ENCODE results near the gene TAF1B. TPM values are rescaled to one million over a fixed set of nuclear protein-coding genes. Genes with fewer than 3 reads are reported as not detected.
A peak's percentile ranks its signal among the peaks of the same experiment; 100 is the strongest.

Gene TAF1B
- total RNA-seq, 2 donors from 2014 or later, result 17.8 to 23.7 TPM

DNA sequence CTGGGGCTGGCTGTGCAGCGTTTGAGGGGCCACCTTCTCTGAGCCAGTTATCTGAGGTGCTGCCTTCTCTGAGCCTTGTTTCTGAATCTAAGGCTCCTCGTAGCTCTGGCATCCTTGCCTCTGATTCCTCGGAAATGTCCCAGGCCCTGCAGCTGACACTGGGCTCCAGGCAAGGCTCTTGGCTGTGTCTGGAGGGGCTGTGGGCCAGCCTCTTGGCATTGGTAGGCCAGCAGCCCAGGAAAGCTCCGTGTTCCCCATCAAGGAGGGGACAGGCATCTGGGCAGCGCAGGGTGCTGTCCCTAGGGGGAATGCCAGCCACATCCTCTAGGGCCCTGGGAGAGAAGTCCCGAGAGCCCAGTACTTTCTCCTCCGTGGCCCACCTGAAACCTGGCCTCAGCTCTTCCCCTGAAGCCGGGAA, 40.7 kb upstream of the TAF1B start:
- peaks cover 14% of the 10 kb centered on the region for H3K4me1 Mint-ChIP-seq (ENCODE audit: low read depth)
- H3K27me3 Mint-ChIP-seq (ENCODE audit: low read depth), result peaks cover 6% of the 10 kb centered on the region
- no peak overlapping the region for H3K4me3 Mint-ChIP-seq
- H3K27ac Mint-ChIP-seq, result no peak overlapping the region
- DNase-seq, result no peak
- no peaks in the 10 kb centered on the region for H3K36me3 Mint-ChIP-seq (ENCODE audit: insufficient read depth in 2 of 2)
- no peak for ATAC-seq (replicated peaks in 1 of 2)
- H3K9me3 Mint-ChIP-seq, result no peaks in the 10 kb centered on the region

DNA sequence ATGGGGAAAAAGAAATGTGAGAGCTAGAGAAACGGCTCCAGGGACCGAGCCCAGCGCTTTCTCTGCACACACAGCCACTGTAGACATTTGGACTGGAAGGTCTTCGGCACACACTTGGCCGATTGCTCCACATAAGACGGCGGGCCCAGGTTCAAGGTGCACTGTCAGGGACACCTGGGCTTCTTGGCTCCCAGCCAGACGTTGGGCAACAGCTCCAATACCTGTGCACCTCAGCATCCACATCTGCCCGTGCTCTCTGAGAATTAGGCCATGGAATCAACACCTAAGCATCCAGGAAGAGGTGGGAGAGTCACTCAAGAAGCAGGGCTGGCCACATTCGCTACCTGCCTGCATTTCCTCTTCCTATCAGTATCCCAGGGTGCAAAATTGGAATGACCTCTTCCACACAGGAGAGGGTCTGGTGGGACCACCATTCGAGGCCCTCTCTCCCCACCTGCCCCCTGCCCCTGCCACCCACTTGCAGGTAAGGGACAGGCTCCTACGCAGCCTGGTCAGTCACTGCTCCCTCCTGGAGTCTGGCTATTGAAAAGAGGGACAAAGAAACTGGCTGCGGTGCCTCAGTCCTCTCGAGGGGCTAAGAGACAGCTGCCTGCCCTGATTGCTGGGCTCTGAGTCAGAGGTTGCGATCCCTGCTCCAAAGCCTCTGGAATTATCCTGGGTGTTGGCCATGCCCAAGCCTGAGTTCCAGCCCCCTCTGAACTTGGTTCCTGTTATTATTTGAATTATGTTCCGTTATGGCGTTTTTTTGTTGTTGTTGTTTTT, 40.1 kb upstream of the TAF1B start:
- Mint-ChIP-seq H3K4me3 (no peak overlapping the region), H3K27me3 (ENCODE audit: low read depth) (peaks cover 12% of the 10 kb centered on the region), H3K4me1 (ENCODE audit: low read depth) (peaks cover 14% of the 10 kb centered on the region), H3K9me3 (no peaks in the 10 kb centered on the region), H3K27ac (no peak overlapping the region), H3K36me3 (ENCODE audit: insufficient read depth in 2 of 2) (no peaks in the 10 kb centered on the region)
- no peak for DNase-seq
- no peak for ATAC-seq (replicated peaks in 1 of 2)

DNA sequence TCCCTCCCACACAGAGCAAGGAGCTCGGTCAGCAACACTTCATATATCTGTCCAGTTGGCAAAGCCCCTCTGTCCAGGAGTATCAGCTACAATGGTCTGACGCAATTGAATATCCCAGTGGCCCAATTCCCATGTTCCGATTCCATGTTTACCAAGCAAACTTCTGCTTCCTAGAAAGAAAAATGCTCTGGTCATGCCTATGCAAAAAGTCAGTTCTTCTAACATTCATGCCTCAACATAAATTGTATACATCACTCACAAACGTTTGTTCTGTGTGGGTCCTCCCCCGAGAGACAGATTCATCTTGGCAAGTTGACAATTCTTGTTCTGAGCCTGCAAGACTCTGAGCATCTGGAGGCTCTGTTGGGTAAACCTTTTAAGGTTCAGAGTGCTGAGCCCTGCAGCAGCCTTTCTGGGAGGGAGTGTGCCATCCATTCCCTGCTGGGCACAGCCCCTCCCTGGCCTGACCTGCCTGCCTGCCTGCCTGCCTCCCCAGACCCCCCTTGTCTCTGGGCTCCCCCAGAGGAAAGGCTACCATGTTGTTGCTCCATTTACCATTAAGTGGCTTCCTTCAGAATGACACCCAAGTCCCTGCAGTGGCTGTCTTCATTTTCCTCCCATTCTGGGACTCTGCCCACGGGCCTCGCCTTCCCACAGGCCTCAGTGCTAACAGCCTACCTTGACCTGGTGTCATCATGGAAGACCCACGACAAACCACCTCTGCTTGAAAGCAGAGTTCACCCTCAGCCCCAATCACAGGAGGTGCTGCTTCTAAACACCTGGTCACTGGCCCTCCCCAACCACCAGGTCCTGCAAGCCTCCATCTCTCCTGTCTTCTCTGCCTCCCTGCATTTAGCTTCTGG, 37.6 kb upstream of the TAF1B start:
- Mint-ChIP-seq H3K4me3 (no peak overlapping the region), H3K36me3 (ENCODE audit: insufficient read depth in 2 of 2) (no peaks in the 10 kb centered on the region), H3K4me1 (ENCODE audit: low read depth) (no peaks in the 10 kb centered on the region), H3K9me3 (no peaks in the 10 kb centered on the region), H3K27me3 (ENCODE audit: low read depth) (peaks cover 12% of the 10 kb centered on the region), H3K27ac (no peak overlapping the region)
- peak in 1 of 2 donors; percentile 21 for ATAC-seq (replicated peaks in 1 of 2)
- DNase-seq, result no peak

DNA sequence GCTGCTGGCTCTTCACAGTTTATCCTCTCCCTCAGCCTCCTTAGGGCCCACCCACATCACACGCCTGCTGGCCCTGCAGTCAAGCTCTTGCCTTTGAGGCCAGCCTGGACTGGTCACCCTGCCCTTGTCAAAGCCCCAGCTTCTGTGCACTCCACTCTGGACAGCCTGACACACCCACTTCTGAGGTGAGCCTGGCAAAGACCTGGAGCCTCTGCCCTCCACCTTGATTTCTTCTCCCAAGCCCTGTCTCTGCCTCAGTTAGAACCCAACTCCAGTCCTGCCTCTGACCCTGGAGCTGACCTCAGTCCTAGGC, 37.0 kb upstream of the TAF1B start:
- no peak overlapping the region for H3K27ac Mint-ChIP-seq
- H3K27me3 Mint-ChIP-seq (ENCODE audit: low read depth), result peaks cover 12% of the 10 kb centered on the region
- no peaks in the 10 kb centered on the region for H3K9me3 Mint-ChIP-seq
- no peaks in the 10 kb centered on the region for H3K4me1 Mint-ChIP-seq (ENCODE audit: low read depth)
- DNase-seq (no peak), ATAC-seq (replicated peaks in 1 of 2) (no peak)
- H3K36me3 Mint-ChIP-seq (ENCODE audit: insufficient read depth in 2 of 2), result no peaks in the 10 kb centered on the region
- no peak overlapping the region for H3K4me3 Mint-ChIP-seq

DNA sequence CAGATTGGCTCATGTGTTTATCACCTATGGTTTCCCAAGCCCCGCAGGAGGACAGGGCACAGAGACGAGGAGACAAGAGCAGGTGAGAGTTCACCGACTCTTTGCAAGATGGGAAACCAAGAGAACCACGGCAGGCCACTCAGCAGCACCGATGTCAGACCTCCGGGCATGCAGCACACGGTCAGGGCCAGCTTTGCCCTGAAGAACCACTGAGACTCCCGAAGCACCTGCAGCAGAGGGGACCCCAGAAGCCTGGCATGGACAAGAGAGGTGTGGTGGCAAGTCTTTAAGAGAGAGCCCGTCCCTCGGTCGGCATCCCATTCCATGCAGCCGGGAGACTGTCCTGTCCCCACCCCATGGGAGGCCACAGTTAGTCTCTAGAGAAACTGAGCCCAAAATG, 36.6 kb upstream of the TAF1B start:
- H3K27me3 Mint-ChIP-seq (ENCODE audit: low read depth), result peaks cover 12% of the 10 kb centered on the region
- no peak overlapping the region for H3K4me3 Mint-ChIP-seq
- no peak overlapping the region for H3K27ac Mint-ChIP-seq

DNA sequence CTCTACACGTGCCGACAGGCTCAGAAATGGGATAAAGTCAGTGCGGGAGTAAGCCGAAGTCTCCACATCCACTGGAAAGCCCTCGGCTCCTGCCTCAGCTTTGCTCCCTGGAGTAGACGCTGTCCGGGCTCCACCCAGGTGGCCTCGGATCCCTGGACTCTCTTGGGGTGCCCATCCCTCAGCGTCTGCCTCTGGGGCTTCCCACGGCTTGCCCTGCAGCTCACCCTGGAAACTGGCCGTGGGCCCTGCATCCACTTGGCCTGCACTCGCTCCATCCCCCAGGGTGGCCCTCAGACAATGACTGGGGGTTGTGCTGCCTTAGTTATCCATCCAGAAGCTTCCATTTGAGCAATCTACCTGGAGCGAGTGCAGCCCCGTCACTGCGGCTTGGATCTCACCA, 36.2 kb upstream of the TAF1B start:
- DNase-seq (no peak), ATAC-seq (replicated peaks in 1 of 2) (no peak)
- Mint-ChIP-seq H3K36me3 (ENCODE audit: insufficient read depth in 2 of 2) (no peaks in the 10 kb centered on the region), H3K9me3 (no peaks in the 10 kb centered on the region), H3K4me1 (ENCODE audit: low read depth) (no peaks in the 10 kb centered on the region), H3K4me3 (no peak overlapping the region), H3K27me3 (ENCODE audit: low read depth) (peaks cover 12% of the 10 kb centered on the region), H3K27ac (no peak overlapping the region)

More for the DNA sequence above, 36.6 kb upstream of the TAF1B start:
- no peaks in the 10 kb centered on the region for H3K36me3 Mint-ChIP-seq (ENCODE audit: insufficient read depth in 2 of 2)
- H3K9me3 Mint-ChIP-seq, result no peaks in the 10 kb centered on the region
- DNase-seq (no peak), ATAC-seq (replicated peaks in 1 of 2) (no peak)
- no peaks in the 10 kb centered on the region for H3K4me1 Mint-ChIP-seq (ENCODE audit: low read depth)

DNA sequence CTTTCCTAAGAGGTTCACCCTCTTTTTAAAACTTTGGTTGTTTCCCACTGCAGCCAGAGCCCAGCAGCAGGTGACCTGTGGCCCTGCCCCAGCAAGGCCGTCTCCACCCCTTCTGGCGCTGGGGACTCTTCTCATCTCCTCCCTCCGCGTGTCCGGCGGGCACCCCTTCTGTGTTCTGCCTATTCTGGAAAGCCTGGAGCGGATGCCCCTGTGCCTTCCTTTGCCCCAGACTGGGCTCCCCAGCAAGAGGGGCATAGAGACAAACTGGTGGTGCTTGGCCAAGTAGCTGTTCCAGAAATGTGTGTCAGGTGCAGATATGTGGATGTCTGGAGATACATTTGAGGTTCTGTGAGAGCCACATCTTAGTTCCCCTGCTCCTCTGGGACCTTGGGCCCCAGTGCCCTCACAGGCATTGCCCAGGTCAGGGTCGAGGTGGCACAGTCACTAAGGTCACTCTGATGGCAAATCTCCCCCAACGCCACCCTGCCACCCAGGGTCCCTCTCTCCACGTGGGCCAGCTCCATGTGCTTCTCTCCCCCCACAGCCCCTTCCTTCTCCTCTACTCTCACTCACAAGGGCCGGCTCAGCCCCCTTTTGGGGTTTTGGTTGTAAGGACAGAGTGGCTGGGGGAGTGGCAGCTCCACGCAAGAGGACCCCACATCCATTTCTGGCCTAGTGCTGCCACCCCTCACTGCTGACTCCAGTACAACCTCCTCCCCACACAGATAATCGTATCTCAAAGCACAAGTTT, 35.5 kb upstream of the TAF1B start:
- no peaks in the 10 kb centered on the region for H3K36me3 Mint-ChIP-seq (ENCODE audit: insufficient read depth in 2 of 2)
- H3K27ac Mint-ChIP-seq, result no peak overlapping the region

DNA sequence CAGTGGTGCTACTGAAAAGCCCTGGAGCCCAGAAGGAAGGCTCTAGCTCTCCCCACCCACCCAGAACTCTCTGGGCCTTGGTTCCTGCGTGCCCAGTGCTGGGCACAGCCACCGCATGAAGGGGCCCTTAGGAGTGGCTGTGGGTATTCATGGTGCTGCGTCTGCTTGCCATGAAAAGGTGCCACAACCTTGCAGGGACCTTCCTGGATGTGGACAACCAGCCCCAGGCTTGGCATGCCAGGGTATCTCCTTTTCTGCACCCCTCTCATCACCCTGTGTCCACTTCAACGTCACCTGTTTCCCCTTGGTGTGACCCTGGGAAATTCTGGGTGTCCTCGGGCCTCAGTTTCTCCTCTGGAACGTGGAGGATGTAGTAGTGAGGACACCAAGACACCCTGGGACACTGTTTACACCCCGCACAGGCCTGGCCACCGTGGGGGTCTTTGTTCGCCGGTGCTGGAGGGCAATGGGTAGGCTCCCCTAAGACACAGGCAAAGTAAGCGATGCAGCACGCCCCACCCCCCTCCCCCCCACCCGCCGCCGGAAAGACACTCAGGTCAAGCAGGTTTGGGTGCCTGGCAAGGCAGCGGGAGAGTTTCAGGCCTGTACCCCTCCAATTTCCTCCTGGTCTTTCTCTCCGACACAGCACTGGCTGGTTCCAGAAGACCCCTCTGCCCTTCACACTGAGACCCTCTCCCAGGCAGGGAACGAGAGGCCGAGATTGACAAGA, 34.8 kb upstream of the TAF1B start:
- Mint-ChIP-seq H3K9me3 (no peaks in the 10 kb centered on the region), H3K27me3 (ENCODE audit: low read depth) (peaks cover 19% of the 10 kb centered on the region), H3K27ac (no peak overlapping the region), H3K36me3 (ENCODE audit: insufficient read depth in 2 of 2) (no peaks in the 10 kb centered on the region), H3K4me1 (ENCODE audit: low read depth) (no peaks in the 10 kb centered on the region), H3K4me3 (no peak overlapping the region)
- ATAC-seq (replicated peaks in 1 of 2) (no peak), DNase-seq (no peak)

More for the DNA sequence above, 35.5 kb upstream of the TAF1B start:
- no peak for DNase-seq
- Mint-ChIP-seq H3K9me3 (no peaks in the 10 kb centered on the region), H3K27me3 (ENCODE audit: low read depth) (peaks cover 14% of the 10 kb centered on the region), H3K4me1 (ENCODE audit: low read depth) (no peaks in the 10 kb centered on the region), H3K4me3 (no peak overlapping the region)
- no peak for ATAC-seq (replicated peaks in 1 of 2)

DNA sequence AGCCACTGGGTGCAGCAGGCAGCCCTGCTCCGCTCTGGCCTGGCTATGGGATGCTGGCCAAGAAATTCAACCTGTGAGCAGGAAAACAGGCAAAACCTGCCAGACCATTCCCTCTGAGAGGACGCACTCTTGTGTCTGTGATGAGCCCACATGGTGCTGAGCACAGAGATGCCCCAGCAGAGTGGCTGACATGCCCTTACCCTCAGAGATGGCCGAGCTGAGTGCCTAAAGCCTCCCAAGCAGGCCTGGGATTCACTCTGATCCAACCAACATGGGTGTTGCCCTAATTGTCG, 34.3 kb upstream of the TAF1B start:
- Mint-ChIP-seq H3K27ac (no peak overlapping the region), H3K27me3 (ENCODE audit: low read depth) (peaks cover 19% of the 10 kb centered on the region), H3K4me1 (ENCODE audit: low read depth) (peaks cover 5% of the 10 kb centered on the region), H3K4me3 (no peak overlapping the region), H3K36me3 (ENCODE audit: insufficient read depth in 2 of 2) (no peaks in the 10 kb centered on the region), H3K9me3 (no peaks in the 10 kb centered on the region)
- DNase-seq (no peak), ATAC-seq (replicated peaks in 1 of 2) (no peak)

DNA sequence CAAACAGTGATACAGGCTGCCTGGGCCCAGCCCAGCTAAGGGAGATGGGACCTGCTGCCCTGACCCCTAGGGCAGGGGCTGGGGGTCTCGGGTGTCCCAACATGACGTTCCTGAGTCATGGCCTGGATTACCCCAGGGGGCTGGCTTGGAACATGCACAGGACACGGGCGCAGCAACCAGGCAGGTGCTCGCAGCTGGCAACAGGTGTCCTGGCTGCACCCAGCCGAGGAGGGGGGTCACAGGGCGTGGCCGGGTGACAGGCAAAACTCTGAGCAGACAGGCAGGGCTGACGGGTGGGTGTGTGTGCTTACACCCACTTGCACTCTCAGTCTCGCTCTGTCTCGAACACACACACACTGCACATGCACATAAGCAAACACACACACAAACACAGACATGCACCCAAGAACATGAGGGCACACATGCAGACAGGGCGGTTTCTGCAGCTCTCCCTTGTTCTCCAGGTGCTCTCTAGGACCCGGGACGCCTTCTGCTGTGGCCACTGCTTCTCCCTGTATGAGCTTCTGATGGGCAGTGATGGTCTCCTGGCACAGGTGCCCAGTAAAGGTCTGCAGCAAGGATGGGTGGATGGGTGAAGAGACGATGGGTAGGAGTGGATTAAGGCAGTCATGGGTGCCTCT, 33.7 kb upstream of the TAF1B start:
- H3K27ac Mint-ChIP-seq, result no peak overlapping the region

DNA sequence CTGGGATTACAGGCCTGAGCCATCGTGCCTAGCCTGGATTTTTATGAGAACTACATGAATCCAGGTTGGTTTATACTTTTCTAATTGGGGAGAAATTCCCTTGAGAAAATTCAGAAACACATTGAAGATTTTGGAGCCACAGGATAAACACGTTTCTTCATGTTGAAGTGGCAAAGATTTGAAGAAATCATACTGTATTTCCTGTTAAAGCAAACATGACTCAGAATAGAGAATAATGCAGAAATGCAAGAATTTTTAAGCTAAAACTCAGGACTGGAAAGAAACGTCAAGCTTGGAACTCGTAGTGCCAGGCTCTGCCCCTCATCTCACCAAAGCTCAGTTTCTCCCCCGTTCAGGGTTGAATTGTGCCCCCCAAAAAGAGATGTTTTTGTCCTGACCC, 32.1 kb upstream of the TAF1B start:
- ATAC-seq (replicated peaks in 1 of 2), result no peak
- H3K36me3 Mint-ChIP-seq (ENCODE audit: insufficient read depth in 2 of 2), result no peaks in the 10 kb centered on the region
- peaks cover 6% of the 10 kb centered on the region for H3K4me1 Mint-ChIP-seq (ENCODE audit: low read depth)
- no peak overlapping the region for H3K4me3 Mint-ChIP-seq
- H3K27ac Mint-ChIP-seq, result no peak overlapping the region
- no peaks in the 10 kb centered on the region for H3K9me3 Mint-ChIP-seq
- no peak for DNase-seq
- H3K27me3 Mint-ChIP-seq (ENCODE audit: low read depth), result peaks cover 18% of the 10 kb centered on the region

More for the DNA sequence above, 33.7 kb upstream of the TAF1B start:
- Mint-ChIP-seq H3K9me3 (no peaks in the 10 kb centered on the region), H3K27me3 (ENCODE audit: low read depth) (peaks cover 19% of the 10 kb centered on the region), H3K4me3 (no peak overlapping the region), H3K4me1 (ENCODE audit: low read depth) (peaks cover 6% of the 10 kb centered on the region), H3K36me3 (ENCODE audit: insufficient read depth in 2 of 2) (no peaks in the 10 kb centered on the region)
- DNase-seq (no peak), ATAC-seq (replicated peaks in 1 of 2) (no peak)

DNA sequence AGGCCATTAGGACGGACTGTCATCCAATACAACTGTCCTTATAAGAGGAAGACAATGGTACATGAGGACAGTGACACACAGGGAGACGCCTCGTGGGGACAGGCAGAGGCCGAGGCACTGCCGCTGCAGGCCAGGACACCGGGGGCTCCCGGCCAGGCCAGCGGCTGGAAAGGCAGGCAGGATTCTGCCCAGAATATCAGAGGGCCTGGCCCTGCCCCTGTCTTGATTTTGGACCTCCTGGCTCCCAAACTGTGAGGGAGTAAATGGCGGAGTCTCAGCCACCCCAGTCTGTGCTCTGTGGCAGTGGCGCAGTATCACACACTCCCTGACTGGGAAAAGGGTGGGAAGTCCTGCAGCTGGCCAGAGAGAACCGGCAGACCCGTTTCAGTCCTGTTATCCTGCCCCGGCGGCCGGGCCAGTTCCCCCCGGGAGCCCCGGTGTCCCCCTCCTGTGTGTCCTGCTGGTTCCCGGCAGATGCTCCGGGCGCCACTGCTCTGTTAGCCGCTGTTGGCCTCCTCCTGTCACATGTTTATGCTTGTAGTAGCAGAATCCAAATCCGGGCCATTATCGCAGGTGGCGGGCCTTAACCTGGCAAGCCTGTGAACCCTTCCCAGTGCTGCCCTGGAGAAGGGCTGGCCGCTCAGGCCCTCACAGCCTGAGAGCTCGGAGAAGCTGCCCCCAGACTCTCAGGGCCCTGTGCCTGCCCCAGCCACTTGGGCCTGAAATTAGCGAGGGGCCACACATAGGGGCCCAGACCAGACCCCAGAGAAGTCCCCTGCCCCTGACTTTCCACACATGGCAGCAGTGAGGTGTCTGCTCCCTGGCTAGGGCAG, 31.4 kb upstream of the TAF1B start:
- ATAC-seq (replicated peaks in 1 of 2) (no peak), DNase-seq (no peak)
- H3K9me3 Mint-ChIP-seq, result no peaks in the 10 kb centered on the region
- H3K27ac Mint-ChIP-seq, result no peak overlapping the region
- H3K4me3 Mint-ChIP-seq, result no peak overlapping the region
- H3K4me1 Mint-ChIP-seq (ENCODE audit: low read depth), result peaks cover 6% of the 10 kb centered on the region
- peaks cover 15% of the 10 kb centered on the region for H3K27me3 Mint-ChIP-seq (ENCODE audit: low read depth)
- no peaks in the 10 kb centered on the region for H3K36me3 Mint-ChIP-seq (ENCODE audit: insufficient read depth in 2 of 2)
